Activated CD8-positive, alpha-beta memory T cell treated with anti-CD3 and anti-CD28 coated beads for 48 hours (primary cell): Measurements from ENCODE around the gene SLC9A7.

Source experiments
- DNase-seq, 3 experiments: peaks; one replicate each; pipeline ENCODE4 v3.0.0-alpha.2; 2020; ENCODE audit warnings: low read depth in 2 of 3, low spot score in 2 of 3

SLC9A7 gene

GRCh38 chrX:46575586-46575985 is 183.3 kb downstream of the SLC9A7 start:
- no peak for DNase-seq

GRCh38 chrX:46574774-46575381 is 184.0 kb downstream of the SLC9A7 start:
- DNase-seq = no peak

GRCh38 chrX:46573892-46574773 is 184.8 kb downstream of the SLC9A7 start:
- peak in 1 of 3 experiments; percentile 15 for DNase-seq

GRCh38 chrX:46573331-46573891 is 185.5 kb downstream of the SLC9A7 start, which contains the start of gene CHST7:
CHST7 (plus strand) TSS chrX:46573765; CDS start chrX:46573932, 167 bp downstream.
- no peak for DNase-seq

GRCh38 chrX:46572340-46572936 is 186.5 kb downstream of the SLC9A7 start:
- no peak for DNase-seq

- DNase-seq = no peak
Observed at GRCh38 chrX:46571423-46572339, 187.2 kb downstream of the SLC9A7 start.

- no peak for DNase-seq
Observed at GRCh38 chrX:46569621-46570020, 189.3 kb downstream of the SLC9A7 start.

- no peak for DNase-seq
Observed at GRCh38 chrX:46567388-46567787, 191.5 kb downstream of the SLC9A7 start.

GRCh38 chrX:46561824-46562657 is 196.9 kb downstream of the SLC9A7 start:
- DNase-seq = no peak

- no peak for DNase-seq
Observed at GRCh38 chrX:46559062-46559461, 199.9 kb downstream of the SLC9A7 start.

GRCh38 chrX:46554942-46555341 is 204.0 kb downstream of the SLC9A7 start:
- DNase-seq = no peak

GRCh38 chrX:46553935-46554334 is 205.0 kb downstream of the SLC9A7 start:
- no peak for DNase-seq

- no peak for DNase-seq
Observed at GRCh38 chrX:46551494-46552128, 207.3 kb downstream of the SLC9A7 start.

GRCh38 chrX:46549914-46550313 is 209.0 kb downstream of the SLC9A7 start:
- no peak for DNase-seq
